GM18907 (cell line): ENCODE results near the gene RSPH9.

ENCODE experiments used
- ATAC-seq: cut with Tn5 transposase; IDR thresholded peaks from one replicate; pipeline ENCODE4 v1.9.1; 2021; ENCODE audit warnings: mild to moderate bottlenecking, moderate library complexity; ENCODE audit not compliant: unreplicated experiment

The RSPH9 gene

DNA sequence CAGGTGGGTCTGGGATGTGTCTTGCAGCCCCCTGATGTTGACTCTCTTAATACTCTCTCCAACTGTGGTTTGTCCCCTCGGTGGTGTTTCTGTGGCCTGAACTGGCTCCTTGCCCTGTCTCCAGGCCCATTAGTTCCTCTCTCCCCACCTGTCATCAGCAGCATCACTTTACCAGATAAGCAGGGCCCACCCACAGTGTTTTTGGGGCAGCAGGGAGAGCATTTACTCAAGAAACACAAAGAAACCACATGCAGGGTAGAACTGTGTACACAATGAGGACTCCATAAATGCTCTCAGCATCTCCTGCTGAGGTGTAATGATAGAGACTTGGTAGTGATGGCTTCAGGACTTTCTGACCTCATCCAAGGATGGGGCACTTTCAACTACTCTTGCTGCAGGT, 62.9 kb downstream of the RSPH9 start:
- ATAC-seq, result no peak

DNA sequence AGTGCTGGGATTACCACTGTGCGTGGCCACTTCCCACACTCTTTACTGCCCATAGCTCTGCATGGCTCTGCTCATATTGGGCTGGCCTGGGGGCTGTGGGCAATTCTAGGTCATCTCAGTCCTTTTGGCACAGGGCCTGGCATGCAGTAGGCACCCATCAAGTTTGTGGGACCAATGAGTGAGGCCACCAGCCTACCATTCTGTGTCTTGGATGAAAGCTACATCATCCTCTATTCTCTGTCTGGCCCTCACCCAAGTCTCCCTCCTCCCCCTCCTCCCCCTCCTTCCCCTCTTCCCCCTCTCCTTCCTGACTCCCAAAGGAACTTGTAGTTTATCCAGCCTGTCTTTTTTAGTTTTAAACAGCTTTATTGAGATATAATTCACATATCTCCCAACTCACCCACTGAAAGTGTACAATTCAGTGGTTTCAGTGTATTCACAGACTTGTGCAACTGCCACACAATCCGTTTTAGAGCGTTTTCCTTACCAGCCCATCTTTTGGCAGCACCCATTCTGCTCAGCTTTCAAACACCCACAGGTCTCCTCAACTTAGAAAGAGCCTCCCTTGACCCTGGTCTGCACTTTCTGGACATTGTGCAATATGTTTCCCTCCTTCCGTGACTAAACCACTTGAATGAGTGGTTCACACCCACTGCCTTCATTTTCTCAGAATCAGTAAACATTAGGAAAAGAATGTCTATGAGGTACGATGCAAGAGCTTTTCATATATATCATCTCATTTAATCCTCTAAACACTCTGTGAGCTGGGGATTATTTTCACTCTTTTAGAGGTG, 64.2 kb downstream of the RSPH9 start:
- no peak for ATAC-seq

DNA sequence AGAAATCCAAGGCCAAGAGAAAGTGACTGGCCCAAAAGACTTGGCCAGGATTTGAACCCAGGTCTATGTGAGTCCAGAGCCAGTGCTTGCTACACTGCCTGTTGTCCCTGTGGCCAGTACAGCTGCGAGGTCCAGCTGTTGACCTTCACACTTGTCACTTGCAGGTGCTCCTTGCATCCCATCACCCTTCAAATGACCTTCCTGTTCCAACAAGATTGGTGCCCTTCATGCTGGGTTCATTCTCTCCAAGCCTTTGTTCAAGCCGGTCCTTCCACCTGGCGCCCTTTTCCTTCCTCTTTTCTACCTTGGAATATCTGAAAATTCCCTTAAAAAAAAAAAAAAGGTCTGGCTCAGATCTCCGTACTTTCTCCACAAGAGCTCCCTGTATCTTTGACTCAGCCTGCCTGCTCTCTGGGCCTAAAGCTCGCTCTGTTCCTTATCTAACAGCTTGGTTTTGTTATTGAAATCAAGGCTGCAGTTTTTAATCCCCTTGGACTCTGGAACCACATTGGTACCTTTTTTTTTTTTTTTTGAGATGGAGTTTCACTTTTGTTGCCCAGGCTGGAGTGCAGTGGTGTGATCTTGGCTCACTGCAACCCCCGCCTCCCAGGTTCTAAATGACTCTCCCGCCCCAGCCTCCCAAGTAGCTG, 64.9 kb downstream of the RSPH9 start:
- ATAC-seq, result no peak

DNA sequence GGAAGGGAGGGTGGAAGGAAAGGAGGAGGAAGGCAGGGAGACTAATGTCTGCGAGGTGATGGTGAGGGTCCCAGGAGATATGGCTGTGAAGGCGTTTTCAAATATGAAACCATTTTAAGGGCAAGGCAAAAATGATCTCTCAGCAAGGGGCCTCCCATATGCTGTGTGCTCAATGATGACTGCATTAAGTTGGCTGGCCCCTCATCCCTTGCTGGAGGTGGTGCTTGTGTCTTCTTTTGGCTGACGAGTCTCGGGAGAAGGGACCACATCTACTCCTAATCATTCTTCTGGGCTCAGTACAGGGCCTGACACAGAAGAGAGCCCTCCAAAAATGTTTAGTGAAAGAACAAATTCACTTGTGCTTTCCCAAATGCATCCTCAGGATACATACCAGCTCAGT, 65.7 kb downstream of the RSPH9 start:
- ATAC-seq, result no peak

DNA sequence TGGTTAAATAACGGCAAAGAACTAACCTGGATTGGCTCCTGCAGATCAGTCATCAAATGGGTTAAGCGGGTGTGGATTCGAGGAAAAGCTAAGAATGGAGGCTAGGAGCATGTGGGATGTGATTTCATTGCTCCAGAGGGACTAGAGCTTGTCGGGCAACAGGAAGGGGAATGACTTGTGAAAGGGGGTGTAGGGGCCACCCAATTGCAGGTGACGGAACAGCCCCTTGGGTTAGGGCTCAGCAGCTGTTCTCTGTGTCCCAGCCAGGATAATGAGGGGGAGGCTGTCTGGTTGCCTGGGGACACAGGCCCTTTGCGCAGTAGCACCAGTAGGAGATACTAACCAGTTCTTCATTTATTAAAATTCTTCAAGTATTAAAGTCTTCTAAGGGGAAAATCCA, 67.7 kb downstream of the RSPH9 start:
- ATAC-seq, result no peak

DNA sequence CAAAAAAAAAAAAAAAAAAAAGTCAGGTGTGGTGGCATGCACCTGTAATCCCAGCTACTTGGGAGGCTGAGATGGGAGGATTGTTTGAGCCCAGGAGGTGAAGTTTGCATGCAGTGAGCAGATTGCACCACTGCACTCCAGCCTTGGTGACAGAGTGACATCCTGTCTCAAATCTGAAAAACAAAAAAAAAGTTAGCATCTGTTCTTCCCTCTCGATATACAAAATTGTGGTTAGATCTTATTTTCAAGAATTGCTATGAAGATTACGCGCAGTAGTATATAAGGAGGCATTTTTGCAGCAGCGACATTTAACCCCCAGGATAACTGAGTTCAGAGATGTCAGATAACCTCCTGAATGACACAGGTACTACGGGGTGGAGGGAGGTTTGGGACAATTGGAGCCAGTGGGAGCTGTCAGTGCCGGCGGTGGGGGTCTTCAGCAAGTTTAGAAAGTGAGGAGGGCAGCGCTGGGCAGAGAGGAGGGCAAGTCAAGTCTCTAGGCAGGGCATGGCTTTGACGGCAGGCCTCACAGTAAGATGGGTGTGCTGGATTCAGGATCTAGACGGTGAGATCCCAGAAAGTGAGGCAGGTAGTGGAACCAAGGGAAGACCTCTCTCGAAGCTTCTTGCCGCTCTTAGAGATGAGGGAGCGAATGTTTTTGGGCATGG, 68.9 kb downstream of the RSPH9 start:
- no peak for ATAC-seq

DNA sequence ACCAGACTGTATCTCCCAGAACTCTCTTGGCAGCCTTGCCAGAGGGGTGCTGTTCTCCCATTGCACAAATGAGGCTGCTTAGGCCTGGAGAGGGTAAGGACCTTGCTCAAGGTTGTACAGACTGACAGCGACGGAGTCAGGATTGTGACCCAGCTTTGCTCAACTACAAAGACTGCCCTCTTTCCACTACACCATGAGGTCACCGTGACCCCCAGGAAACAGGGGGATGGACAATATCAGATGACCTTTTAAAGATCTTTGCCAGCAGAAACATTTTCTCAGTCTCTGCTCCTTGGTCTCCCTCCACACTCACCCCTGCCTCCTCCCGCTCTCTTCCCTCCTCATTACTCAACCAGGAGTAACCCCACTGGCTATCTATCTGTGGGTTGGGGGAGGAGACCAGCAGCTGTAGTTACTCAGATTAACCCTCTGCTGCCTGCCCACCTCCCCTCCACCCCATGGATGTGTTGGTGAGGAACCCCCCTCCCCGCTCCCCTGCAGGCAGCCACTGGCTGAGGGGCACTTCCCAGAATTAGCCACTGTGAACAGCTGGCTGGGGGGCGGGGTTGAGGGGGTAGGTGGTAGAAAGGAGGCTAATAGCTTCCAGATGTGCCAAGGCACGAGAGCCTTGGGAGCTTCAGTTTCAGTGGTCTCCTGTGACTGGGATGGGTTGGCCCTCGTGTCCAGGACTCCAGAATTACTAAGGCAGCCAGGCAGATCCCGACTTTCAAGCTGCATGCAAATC, 69.6 kb downstream of the RSPH9 start:
- ATAC-seq, result peak; percentile 21

DNA sequence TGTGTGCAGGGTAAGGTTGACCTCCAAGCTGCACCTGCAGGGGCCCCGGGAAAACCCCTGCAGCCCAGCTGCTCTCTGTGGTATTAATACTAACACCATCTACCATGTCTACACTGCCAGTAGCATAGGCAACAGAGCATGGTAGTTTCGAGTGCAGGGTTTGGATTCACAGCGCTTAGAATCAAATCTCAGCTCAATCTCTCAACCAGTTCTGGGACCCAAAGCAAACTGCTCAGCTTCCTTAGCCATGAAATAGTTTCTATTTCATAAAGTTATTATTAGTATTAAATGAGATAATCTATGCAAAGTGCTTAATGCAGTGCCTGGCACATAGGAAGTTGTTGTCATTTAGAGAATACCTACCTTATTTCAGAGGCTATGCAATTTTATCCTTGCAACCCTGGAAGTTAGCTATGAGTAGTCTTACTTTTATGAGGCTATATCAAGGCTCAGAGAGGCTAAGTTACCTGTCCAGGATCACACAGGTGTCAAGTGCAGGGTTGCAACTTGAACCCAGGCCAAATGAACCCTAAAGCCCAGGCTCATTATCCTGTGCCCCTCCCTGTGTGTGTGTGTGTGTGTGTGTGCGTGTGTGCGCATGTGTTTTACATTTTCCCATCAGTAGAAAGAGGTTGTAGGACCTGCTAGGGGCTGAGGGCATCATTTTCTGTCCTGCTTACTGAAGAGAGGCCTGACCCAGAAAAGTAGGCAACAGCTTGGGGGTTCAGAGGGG, 70.4 kb downstream of the RSPH9 start:
- peak; percentile 84 for ATAC-seq

DNA sequence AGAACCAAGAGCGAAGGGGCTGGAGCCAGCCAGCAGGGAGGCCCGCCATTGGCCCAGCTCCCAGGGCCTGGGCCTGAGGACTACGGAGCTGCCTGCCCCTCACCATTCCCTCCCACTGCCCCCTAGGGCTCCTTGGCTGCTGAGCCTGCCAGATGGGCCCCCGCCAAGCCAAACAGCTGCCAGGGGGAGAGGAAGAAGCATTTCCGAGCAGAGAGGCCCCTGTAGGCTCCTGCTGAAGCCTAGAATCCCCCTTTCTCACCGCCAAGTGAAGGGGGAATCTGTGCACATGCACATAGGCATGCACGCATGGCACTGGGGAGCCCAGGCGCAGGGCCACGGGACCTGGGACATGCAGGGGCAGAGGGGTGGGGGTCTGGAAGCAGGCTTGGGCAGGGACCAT, 71.3 kb downstream of the RSPH9 start:
- no peak for ATAC-seq

DNA sequence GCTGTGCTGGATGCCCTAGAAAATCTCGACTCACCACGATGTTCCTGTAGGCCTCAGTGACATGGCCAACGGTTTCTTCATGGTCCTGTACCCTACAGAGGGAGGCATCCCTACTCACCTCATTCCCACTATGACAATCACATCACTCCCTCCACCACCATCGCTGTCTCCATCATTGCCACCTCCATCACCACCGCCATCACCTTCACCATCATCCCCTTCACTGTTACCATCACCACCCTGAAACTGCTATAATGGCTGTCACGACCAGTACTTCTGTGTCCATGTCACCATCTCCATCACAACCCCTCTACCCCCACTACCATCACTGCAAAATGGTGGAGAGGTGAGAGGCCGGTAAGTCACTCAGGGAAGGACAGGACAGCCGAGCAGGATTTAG, 72.6 kb downstream of the RSPH9 start:
- no peak for ATAC-seq

DNA sequence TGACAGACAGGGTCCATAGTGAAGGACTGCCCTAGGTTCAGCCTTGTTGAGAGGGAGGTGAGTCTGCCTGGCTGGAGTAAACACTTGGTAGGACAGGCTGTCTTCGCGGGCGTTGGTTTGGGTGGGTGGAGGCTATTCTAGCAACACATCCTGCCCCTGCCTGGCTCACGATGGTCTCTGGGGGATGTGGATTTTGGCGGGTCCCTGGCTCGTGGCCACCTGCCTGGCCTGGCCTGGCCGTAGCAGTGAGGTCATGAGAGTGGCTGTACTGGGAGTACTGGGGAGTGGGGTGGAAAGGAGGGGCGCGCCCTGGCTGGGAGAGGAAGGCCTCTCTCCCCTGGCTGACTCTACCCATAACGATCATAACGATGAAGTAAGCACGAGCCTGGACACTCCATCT, 73.0 kb downstream of the RSPH9 start:
- no peak for ATAC-seq

DNA sequence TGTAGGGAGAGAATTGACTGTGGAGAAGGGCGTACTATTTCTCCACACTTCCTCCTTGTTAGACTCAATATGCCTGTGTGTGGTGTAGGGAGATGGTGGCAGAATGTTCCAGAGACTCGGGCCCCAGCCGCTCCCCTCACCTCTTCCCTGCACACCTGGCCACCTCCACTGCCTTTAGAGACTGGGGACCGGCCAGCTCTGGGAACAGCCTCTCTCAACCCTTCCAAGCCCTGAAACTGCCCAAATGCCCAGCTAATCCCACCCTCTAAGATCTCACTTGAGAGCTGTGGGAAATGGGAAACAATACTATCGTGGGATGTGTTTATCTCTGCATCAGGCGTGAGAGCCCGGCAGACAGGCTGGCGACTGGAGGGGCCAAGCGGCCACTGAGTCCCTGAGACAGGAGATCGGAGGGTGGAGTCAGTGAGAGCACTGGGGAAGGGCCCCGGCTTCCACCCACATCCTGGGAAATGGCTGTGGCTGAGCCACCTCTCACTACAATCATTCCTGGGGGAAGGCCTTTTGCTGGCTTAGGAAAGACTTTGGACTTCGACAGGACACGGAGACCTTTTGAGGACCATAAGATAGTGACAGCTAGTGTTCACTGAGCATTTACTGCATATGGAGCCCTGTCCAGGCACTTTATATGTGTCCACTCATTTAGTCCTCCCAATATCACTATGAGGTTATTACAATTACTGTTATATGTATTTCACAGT, 73.7 kb downstream of the RSPH9 start:
- no peak for ATAC-seq

DNA sequence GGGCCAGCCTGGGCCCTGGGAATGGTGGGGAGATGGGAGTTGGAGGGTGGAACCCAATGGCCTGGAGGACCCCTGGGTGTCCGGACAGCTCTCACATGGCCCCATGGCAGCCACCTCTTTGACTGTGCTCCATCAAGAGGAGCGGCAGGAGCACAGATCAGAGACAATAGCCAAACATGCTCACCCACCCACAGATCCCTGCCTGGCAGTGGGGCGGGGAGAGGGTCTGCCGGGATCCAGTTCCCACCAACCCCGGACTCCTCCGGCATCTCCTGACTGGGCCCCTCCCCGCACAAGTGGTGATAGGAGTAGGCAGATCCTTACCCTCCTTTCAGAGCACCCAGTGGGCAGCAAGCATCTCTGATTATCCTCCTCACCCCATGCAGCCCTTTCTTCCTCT, 74.7 kb downstream of the RSPH9 start:
- ATAC-seq, result no peak

DNA sequence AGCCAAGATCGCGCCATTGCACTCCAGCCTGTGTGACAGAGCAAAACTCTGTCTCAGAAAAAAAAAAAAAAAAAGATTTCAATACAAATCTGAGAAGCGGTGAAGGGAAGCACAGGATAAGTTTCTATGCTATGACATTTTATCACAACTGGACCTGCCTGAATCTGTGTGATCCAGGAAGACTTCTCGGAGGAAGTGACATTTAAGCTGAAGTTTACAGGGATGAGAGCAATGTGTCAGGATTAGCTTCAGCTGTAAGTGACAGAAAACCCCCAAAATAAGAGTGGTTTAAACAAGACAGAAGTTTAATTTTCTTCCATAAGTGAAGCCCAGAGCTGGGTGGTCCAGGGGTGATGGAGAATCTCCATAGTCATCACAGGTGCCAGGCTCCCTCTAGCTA, 76.2 kb downstream of the RSPH9 start:
- no peak for ATAC-seq
